ENCODE measurements around the gene ARSG.

Gene ARSG

DNA sequence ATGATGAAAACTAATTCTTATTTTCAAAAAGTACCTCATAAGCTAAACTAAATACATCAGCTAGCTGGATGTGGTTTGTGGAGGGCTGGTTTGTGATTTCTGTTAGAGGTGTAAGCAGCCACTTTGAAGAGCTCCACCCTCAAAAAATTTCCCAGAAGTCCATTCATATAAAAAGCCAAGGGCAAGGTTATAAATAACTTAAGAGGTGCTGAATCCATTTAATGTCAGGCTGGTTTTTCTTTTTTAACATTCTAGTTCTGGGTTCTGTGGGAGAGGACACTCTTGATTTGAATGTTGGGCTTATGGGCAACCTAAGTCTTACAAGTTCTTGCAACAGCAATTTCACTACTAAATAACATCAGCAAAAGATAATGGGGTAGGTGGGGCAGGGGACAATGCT is 169.4 kb downstream of the ARSG start:
- TF ChIP-seq EZH2phosphoT487 (conservative IDR thresholded peaks at IDR 0.05; ENCODE audit: low read length): no peak
- TF ChIP-seq, protein P1, sequence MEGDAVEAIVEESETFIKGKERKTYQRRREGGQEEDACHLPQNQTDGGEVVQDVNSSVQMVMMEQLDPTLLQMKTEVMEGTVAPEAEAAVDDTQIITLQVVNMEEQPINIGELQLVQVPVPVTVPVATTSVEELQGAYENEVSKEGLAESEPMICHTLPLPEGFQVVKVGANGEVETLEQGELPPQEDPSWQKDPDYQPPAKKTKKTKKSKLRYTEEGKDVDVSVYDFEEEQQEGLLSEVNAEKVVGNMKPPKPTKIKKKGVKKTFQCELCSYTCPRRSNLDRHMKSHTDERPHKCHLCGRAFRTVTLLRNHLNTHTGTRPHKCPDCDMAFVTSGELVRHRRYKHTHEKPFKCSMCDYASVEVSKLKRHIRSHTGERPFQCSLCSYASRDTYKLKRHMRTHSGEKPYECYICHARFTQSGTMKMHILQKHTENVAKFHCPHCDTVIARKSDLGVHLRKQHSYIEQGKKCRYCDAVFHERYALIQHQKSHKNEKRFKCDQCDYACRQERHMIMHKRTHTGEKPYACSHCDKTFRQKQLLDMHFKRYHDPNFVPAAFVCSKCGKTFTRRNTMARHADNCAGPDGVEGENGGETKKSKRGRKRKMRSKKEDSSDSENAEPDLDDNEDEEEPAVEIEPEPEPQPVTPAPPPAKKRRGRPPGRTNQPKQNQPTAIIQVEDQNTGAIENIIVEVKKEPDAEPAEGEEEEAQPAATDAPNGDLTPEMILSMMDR (IDR thresholded peaks at IDR 0.05; ENCODE audit: insufficient read depth, low read length, poor library complexity, severe bottlenecking): no peak
- no peak overlapping the region for H3K27ac ChIP-seq (ENCODE audit: low read depth, low read length)
- no peak overlapping the region for H3K4me3 ChIP-seq (ENCODE audit: insufficient read depth, low read length, poor library complexity, severe bottlenecking)
- H3K79me2 ChIP-seq (ENCODE audit: insufficient read depth, low read length): no peaks in the 10 kb centered on the region
- H3K9me3 ChIP-seq (ENCODE audit: insufficient read depth, low read length): no peaks in the 10 kb centered on the region
- no peaks in the 10 kb centered on the region for H3K27me3 ChIP-seq (ENCODE audit: low read length)
- H2AFZ ChIP-seq (ENCODE audit: low read depth, low read length, severe bottlenecking): no peak overlapping the region
- 0 out of 2 replicates have a peak overlapping the region, but pooled peaks have one; percentile 21 for H3K9ac ChIP-seq (ENCODE audit: low read length)
- no peaks in the 10 kb centered on the region for H4K20me1 ChIP-seq (ENCODE audit: low read depth, low read length)
- H3K9me2 ChIP-seq (replicated peaks; ENCODE audit: insufficient read depth, low read length): no peaks in the 10 kb centered on the region
- H3K36me3 ChIP-seq (ENCODE audit: low read length): no peaks in the 10 kb centered on the region
- no peak overlapping the region for H3K4me2 ChIP-seq (ENCODE audit: low read depth, low read length, poor library complexity, severe bottlenecking)
- peaks cover 7% of the 10 kb centered on the region; the same call in 1 of the 2 replicates for H3F3A ChIP-seq (ENCODE audit: insufficient read depth)

DNA sequence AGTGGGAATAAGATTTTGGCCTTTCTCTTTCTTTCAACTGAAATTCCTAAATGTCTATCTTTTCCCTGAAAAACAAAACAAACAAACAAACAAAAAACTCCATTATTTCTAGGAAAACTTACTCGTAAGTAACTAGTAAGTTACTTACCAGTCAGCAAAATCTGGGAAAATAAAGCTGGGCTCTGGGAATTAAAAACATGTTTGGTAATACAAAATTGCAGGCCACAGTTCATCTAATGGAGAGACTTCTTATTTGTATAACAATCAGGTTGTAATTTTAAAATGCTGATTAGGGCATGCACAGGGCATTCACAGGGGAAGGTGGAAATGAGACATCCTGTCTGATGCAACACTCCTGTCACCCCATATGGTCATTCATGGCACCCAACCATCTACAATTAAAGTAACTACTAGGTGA is 169.8 kb downstream of the ARSG start:
- Histone ChIP-seq H3K27ac (ENCODE audit: low read depth, low read length) (no peak overlapping the region), H2AFZ (ENCODE audit: low read depth, low read length, severe bottlenecking) (peak overlapping the region; percentile 35), H3K4me2 (ENCODE audit: low read depth, low read length, poor library complexity, severe bottlenecking) (no peak overlapping the region), H3K79me2 (ENCODE audit: insufficient read depth, low read length) (no peaks in the 10 kb centered on the region), H3K36me3 (ENCODE audit: low read length) (no peaks in the 10 kb centered on the region), H3K9me2 (replicated peaks; ENCODE audit: insufficient read depth, low read length) (no peaks in the 10 kb centered on the region), H3K9me3 (ENCODE audit: insufficient read depth, low read length) (no peaks in the 10 kb centered on the region), H3K9ac (ENCODE audit: low read length) (peak overlapping the region; percentile 21; the same call in 1 of the 2 replicates), H3K27me3 (ENCODE audit: low read length) (no peaks in the 10 kb centered on the region), H3K4me3 (ENCODE audit: insufficient read depth, low read length, poor library complexity, severe bottlenecking) (no peak overlapping the region), H4K20me1 (ENCODE audit: low read depth, low read length) (no peaks in the 10 kb centered on the region), H3F3A (ENCODE audit: insufficient read depth) (peaks cover 7% of the 10 kb centered on the region; the same call in 1 of the 2 replicates)
- no peak for TF ChIP-seq EZH2phosphoT487 (conservative IDR thresholded peaks at IDR 0.05; ENCODE audit: low read length)
- TF ChIP-seq, protein P1 (IDR thresholded peaks at IDR 0.05; ENCODE audit: insufficient read depth, low read length, poor library complexity, severe bottlenecking): no peak

DNA sequence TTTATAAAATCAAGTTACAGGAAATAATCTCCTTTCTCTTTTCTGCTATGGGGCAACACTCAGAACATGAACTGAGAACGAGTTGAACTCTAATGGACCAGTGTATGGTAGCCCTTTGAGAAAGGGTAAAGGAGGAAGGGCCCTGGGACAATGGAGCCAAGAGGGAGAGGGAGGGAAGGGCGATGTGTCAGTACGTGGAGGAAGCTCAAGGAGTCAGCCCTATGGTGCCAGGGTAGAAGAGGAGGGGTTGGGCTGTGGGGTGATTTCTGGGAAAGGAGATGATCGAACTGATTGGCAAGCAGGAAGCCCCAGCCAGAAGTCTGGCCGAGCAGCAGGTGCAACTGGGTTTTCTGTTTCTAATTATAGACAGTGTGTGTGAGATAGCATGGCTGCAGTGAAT is 170.3 kb downstream of the ARSG start:
- Histone ChIP-seq H3K9ac (ENCODE audit: low read length) (peak overlapping the region; percentile 21; the same call in 1 of the 2 replicates), H3K9me3 (ENCODE audit: insufficient read depth, low read length) (no peaks in the 10 kb centered on the region), H4K20me1 (ENCODE audit: low read depth, low read length) (no peaks in the 10 kb centered on the region), H3F3A (ENCODE audit: insufficient read depth) (peaks cover 10% of the 10 kb centered on the region; the same call in 1 of the 2 replicates), H3K27me3 (ENCODE audit: low read length) (no peaks in the 10 kb centered on the region), H3K4me3 (ENCODE audit: insufficient read depth, low read length, poor library complexity, severe bottlenecking) (no peak overlapping the region), H3K9me2 (replicated peaks; ENCODE audit: insufficient read depth, low read length) (no peaks in the 10 kb centered on the region), H3K4me2 (ENCODE audit: low read depth, low read length, poor library complexity, severe bottlenecking) (no peak overlapping the region), H3K36me3 (ENCODE audit: low read length) (no peaks in the 10 kb centered on the region), H2AFZ (ENCODE audit: low read depth, low read length, severe bottlenecking) (peak overlapping the region; percentile 35), H3K79me2 (ENCODE audit: insufficient read depth, low read length) (no peaks in the 10 kb centered on the region), H3K27ac (ENCODE audit: low read depth, low read length) (no peak overlapping the region)
- TF ChIP-seq EZH2phosphoT487 (conservative IDR thresholded peaks at IDR 0.05; ENCODE audit: low read length): no peak
- TF ChIP-seq, protein P1 (IDR thresholded peaks at IDR 0.05; ENCODE audit: insufficient read depth, low read length, poor library complexity, severe bottlenecking): no peak

All from SU-DHL-6 (cell line).